Panc1 (cell line): ENCODE results near the gene RAB3IL1.

ENCODE experiments used
- CTCF ChIP-seq: fragments of 450-650 bp; IDR thresholded peaks from 2 replicates; pipeline ENCODE4 v1.5.1; 2017; ENCODE audit warnings: mild to moderate bottlenecking
- REST ChIP-seq, 2 experiments: IDR thresholded peaks; 2 replicates each; pipeline ENCODE4 v1.6.1; 2011 to 2012; ENCODE audit warnings: low read depth in 2 of 2, control low read depth in 1 of 2, low read length in 1 of 2, mild to moderate bottlenecking in 1 of 2, moderate library complexity in 1 of 2; ENCODE audit not compliant: insufficient read depth in 1 of 2

- TF ChIP-seq CTCF = no peak
- TF ChIP-seq REST (IDR thresholded peaks at IDR 0.05; ENCODE audit: insufficient read depth in 1 of 2, low read depth in 2 of 2, low read length in 1 of 2) = no peak
Measured at GRCh38 chr11:61956191-61957020, 39.0 kb upstream of the RAB3IL1 start.
